Nephron (organoid): ENCODE results near the gene VASH2.
"Not testable (repeated sequence)": the region's sequence is repeated elsewhere in the genome, so short reads cannot be mapped to it uniquely, and the experiment has no call there.

Source experiments
- H3K27ac Mint-ChIP-seq, 3 experiments: 2 replicates each; pipeline ENCODE4 v1.8.0; 2020; ENCODE audit warnings: mixed read lengths in 3 of 3, mild to moderate bottlenecking in 2 of 3, moderate library complexity in 1 of 3
- H3K27me3 Mint-ChIP-seq: 2 replicates; pipeline ENCODE4 v1.8.0; 2021; ENCODE audit warnings: low read depth, mild to moderate bottlenecking, moderate library complexity, mixed read lengths
- H3K36me3 Mint-ChIP-seq: 2 replicates; pipeline ENCODE4 v1.8.0; 2020; ENCODE audit warnings: low read depth, mixed read lengths
- H3K4me1 Mint-ChIP-seq: 2 replicates; pipeline ENCODE4 v1.8.0; 2020; ENCODE audit warnings: mixed read lengths
- H3K4me3 Mint-ChIP-seq, 3 experiments: 2 replicates each; pipeline ENCODE4 v1.8.0; 2020; ENCODE audit warnings: mild to moderate bottlenecking in 3 of 3, mixed read lengths in 3 of 3, moderate library complexity in 2 of 3
- H3K9me3 Mint-ChIP-seq: 2 replicates; pipeline ENCODE4 v1.8.0; 2020; ENCODE audit warnings: mixed read lengths
- TF ChIP-seq, protein P1 (sequence below), 3 experiments: fragments of 200-600 bp; sonication (generic); IDR thresholded peaks; one replicate each; pipeline ENCODE4 v1.5.0; 2021; ENCODE audit warnings: antibody characterized with exemption in 3 of 3; ENCODE audit not compliant: unreplicated experiment in 3 of 3

Gene VASH2

DNA sequence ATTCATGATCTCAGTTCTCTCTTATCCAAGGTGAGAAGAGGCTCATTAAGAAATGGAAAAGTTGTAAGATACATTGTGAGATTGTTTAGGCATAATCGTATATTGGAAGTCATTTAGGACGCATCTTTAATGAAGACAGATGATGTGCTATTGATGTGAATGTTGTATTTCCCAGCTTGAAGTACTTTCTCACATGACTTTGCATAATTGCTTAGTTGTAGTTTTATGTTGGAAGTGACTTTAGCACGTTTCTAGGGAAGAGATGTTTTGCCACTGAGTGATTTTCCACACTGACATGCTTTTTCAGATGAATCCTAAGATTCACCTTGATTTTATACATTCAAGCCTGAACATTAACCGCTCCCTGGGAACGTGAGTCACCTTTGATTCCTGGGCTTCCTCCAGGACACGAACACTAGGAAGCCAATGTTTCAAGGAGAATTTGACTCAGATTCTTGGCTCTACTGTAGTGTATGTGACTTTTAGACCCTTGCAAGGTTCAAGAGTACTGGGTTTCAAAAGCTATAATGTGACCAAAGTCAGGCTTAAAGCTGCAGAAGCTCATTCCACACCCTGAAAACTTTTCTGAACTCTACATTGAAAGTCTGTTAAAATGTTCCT is 37.5 kb downstream of the VASH2 start:
- no peak overlapping the region for H3K4me3 Mint-ChIP-seq
- H3K9me3 Mint-ChIP-seq, result no peaks in the 10 kb centered on the region
- no peaks in the 10 kb centered on the region for H3K27me3 Mint-ChIP-seq
- H3K27ac Mint-ChIP-seq, result peak overlapping the region in 1 of 3 experiments; percentile 19
- TF ChIP-seq, protein P1, sequence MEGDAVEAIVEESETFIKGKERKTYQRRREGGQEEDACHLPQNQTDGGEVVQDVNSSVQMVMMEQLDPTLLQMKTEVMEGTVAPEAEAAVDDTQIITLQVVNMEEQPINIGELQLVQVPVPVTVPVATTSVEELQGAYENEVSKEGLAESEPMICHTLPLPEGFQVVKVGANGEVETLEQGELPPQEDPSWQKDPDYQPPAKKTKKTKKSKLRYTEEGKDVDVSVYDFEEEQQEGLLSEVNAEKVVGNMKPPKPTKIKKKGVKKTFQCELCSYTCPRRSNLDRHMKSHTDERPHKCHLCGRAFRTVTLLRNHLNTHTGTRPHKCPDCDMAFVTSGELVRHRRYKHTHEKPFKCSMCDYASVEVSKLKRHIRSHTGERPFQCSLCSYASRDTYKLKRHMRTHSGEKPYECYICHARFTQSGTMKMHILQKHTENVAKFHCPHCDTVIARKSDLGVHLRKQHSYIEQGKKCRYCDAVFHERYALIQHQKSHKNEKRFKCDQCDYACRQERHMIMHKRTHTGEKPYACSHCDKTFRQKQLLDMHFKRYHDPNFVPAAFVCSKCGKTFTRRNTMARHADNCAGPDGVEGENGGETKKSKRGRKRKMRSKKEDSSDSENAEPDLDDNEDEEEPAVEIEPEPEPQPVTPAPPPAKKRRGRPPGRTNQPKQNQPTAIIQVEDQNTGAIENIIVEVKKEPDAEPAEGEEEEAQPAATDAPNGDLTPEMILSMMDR (IDR thresholded peaks at IDR 0.05; ENCODE audit: unreplicated experiment in 3 of 3), result no peak
- H3K36me3 Mint-ChIP-seq, result peaks cover 59% of the 10 kb centered on the region
- H3K4me1 Mint-ChIP-seq, result peaks cover 18% of the 10 kb centered on the region

DNA sequence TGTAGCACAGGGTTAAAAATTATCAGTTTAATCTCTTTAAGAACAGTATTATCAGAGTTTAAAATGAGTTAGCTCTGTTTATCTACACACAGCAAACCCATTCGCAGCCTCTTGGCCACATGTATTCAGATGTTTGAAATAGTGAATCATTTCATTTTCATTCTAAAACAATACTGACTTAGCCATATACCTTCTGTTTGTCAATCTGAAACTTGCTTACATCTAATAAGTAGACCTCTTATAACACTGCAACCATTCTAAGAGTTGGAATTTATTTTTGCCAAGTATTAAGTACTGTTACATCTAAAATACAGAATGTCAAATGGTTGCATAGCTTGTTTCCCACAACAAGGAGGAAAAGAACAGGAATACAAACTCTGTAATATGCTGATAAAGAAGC is 39.9 kb downstream of the VASH2 start:
- H3K9me3 Mint-ChIP-seq, result no peaks in the 10 kb centered on the region
- no peak overlapping the region for H3K27ac Mint-ChIP-seq
- TF ChIP-seq, protein P1 (IDR thresholded peaks at IDR 0.05; ENCODE audit: unreplicated experiment in 3 of 3), result no peak
- H3K4me1 Mint-ChIP-seq, result peaks cover 9% of the 10 kb centered on the region
- H3K27me3 Mint-ChIP-seq, result no peaks in the 10 kb centered on the region
- H3K36me3 Mint-ChIP-seq, result peaks cover 52% of the 10 kb centered on the region
- H3K4me3 Mint-ChIP-seq, result no peak overlapping the region

DNA sequence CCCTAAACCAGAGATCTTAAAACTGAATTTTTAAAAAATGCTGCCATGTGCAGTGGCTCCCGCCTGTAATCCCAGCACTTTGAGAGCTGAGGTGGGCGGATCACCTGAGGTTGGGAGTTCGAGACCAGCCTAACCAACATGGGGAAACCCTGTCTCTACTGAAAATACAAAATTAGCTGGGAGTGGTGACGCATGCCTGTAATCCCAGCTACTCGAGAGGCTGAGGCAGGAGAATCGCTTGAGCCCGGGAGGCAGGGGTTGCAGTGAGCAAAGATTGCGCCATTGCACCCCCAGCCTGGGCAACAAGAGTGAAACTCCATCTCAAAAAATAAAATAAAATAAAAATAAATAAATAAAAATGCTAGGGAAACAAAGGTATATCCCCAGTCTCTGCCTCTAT is 43.6 kb downstream of the VASH2 start:
- H3K9me3 Mint-ChIP-seq, H3K4me1 Mint-ChIP-seq, H3K4me3 Mint-ChIP-seq, H3K27me3 Mint-ChIP-seq, H3K27ac Mint-ChIP-seq: not testable (repeated sequence)
- H3K36me3 Mint-ChIP-seq, result peaks cover 44% of the 10 kb centered on the region

DNA sequence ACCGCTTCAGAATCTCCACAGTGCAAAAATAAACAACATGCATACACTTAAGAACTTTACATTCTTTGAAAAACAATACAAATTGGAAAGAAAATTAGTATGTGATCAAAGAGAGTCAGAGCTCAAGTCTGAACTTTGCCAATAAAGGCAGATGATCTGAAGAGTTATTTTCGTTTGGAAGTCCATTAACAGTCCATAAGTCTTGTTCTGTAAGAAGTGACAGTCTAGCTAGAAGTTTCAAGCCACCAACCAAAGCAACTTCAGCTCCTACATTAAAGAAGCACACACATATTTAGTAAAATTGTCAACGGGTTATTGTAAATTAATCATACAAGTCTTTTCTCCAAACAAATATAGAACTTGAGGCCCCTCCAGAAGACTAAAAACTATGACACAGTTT is 44.6 kb downstream of the VASH2 start:
- Mint-ChIP-seq H3K4me1 (peaks cover 4% of the 10 kb centered on the region), H3K36me3 (peaks cover 43% of the 10 kb centered on the region), H3K27me3 (no peaks in the 10 kb centered on the region), H3K9me3 (no peaks in the 10 kb centered on the region), H3K27ac (no peak overlapping the region), H3K4me3 (no peak overlapping the region)
- TF ChIP-seq, protein P1 (IDR thresholded peaks at IDR 0.05; ENCODE audit: unreplicated experiment in 3 of 3), result no peak

DNA sequence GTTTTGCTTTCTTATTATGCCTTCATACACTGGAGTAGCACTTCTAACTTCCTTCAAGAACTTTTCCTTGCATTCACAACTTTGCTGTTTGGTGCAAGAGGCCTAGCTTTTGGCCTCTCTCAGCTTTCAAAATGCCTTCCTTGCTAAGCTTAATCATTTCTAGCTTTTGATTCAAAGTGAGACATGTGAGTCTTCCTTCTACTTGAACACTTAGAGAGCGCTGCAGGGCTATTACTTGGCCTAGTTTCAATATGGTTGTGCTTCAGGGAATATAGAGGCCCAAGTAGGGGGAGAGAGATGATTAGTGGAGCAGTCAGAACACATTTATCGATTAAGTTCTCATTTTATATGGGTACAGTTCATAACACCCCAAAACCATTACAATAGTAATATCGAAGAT is 52.9 kb downstream of the VASH2 start:
- TF ChIP-seq, protein P1 (IDR thresholded peaks at IDR 0.05; ENCODE audit: unreplicated experiment in 3 of 3), result no peak
- H3K27ac Mint-ChIP-seq, result peak overlapping the region; percentile 45 to 80 (median 69)
- no peak overlapping the region for H3K4me3 Mint-ChIP-seq
- H3K4me1 Mint-ChIP-seq, result peaks cover 5% of the 10 kb centered on the region
- H3K36me3 Mint-ChIP-seq, result peaks cover 59% of the 10 kb centered on the region
- H3K27me3 Mint-ChIP-seq, result no peaks in the 10 kb centered on the region
- no peaks in the 10 kb centered on the region for H3K9me3 Mint-ChIP-seq

DNA sequence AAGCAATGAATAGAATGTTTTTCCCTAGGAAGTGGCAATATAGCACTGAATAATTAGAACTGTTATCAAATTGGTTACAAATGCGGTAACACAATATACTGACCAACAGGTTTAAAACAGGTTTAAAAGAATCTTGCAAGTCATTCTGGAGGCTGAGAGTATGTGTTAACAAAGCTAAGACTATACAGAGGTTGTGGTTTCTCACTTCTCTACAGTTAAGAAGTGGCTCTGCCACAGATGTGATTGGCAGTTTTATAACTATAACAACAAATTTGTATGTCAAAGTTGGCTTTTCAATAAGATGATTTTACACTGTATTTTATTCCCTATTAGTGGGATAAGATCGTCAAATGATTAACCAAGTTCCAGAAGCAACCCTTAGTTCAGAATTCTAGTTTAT is 58.2 kb downstream of the VASH2 start:
- H3K4me3 Mint-ChIP-seq, result no peak overlapping the region
- no peak overlapping the region for H3K27ac Mint-ChIP-seq
- no peaks in the 10 kb centered on the region for H3K27me3 Mint-ChIP-seq
- H3K36me3 Mint-ChIP-seq, result peaks cover 72% of the 10 kb centered on the region
- TF ChIP-seq, protein P1 (IDR thresholded peaks at IDR 0.05; ENCODE audit: unreplicated experiment in 3 of 3), result no peak
- H3K4me1 Mint-ChIP-seq, result peaks cover 11% of the 10 kb centered on the region
- H3K9me3 Mint-ChIP-seq, result no peaks in the 10 kb centered on the region
